ENCODE results near the gene MED6.

DNA sequence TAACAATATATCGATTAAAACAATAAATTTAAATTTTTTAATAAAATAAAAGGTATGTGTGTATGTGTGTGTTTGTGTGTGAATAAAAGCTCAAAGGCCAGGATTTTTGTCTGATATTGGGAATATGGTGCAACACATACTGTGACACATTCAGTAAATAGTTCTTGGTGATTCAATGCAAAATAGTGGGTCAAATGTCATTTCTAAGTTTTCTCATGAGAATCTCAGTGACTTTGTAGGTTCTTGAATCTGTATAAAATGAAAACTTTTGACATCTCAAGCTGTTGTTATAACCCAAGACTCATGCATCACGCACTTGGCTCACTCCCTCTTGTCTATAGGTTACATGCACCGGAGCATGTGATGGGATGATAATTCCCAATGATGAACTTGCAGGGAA lies 16.2 kb upstream of the MED6 start:
- no peak for TF ChIP-seq CTCF (IDR thresholded peaks at IDR 0.05)
- no peak for TF ChIP-seq POLR2A (IDR thresholded peaks at IDR 0.05)
- no peak for TF ChIP-seq POLR2AphosphoS5 (IDR thresholded peaks at IDR 0.05)

Data from stomach (tissue), 4 donors.